Loucy (cell line): ENCODE results near the gene WDR5B.

Experiments
- EZH2phosphoT487 ChIP-seq: fragments of 200-600 bp; IDR thresholded peaks from 2 replicates; pipeline ENCODE4 v1.6.1; 2018; ENCODE audit warnings: antibody characterized with exemption, mild to moderate bottlenecking, moderate library complexity, borderline replicate concordance
- TF ChIP-seq, protein P1 (sequence below): fragments of 200-600 bp; sonication (generic); conservative IDR thresholded peaks from 2 replicates; pipeline ENCODE4 v1.5.1; 2014; ENCODE audit warnings: mild to moderate bottlenecking, antibody characterized with exemption, low read length

DNA sequence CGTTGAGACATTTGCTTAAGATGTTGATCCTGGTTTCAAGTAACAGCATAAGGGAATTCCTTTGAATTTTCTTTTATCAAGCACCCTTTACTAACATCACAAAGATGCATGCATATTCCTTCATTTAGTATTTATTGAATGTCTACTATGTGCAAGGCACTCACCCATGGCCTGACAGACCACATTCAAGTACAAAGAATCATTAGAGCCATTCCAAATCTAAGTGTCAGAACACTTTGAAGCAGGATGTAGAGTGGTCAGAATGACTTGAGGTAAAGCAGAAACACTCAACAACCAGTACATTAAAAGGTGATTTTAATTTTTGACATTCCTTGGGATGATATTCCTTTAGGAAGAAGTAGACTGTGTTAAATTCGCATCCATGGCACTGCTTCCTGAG, 6.0 kb upstream of the WDR5B start:
- TF ChIP-seq, protein P1, sequence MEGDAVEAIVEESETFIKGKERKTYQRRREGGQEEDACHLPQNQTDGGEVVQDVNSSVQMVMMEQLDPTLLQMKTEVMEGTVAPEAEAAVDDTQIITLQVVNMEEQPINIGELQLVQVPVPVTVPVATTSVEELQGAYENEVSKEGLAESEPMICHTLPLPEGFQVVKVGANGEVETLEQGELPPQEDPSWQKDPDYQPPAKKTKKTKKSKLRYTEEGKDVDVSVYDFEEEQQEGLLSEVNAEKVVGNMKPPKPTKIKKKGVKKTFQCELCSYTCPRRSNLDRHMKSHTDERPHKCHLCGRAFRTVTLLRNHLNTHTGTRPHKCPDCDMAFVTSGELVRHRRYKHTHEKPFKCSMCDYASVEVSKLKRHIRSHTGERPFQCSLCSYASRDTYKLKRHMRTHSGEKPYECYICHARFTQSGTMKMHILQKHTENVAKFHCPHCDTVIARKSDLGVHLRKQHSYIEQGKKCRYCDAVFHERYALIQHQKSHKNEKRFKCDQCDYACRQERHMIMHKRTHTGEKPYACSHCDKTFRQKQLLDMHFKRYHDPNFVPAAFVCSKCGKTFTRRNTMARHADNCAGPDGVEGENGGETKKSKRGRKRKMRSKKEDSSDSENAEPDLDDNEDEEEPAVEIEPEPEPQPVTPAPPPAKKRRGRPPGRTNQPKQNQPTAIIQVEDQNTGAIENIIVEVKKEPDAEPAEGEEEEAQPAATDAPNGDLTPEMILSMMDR = no peak
- TF ChIP-seq EZH2phosphoT487 = no peak
